Motor neuron (in vitro differentiated cells): ENCODE results near the gene CD55. TPM values are rescaled to one million over a fixed set of nuclear protein-coding genes. Genes with fewer than 3 reads are reported as not detected.
"Not testable (repeated sequence)": the region's sequence is repeated elsewhere in the genome, so short reads cannot be mapped to it uniquely, and the experiment has no call there.

Source experiments
- ATAC-seq, 8 experiments: fragments of 200-7000 bp; cut with Tn5 transposase; replicated peaks in 6 of 8; 2 replicates each; pipeline ENCODE4 v1.8.0; 2021; ENCODE audit warnings: mild to moderate bottlenecking in 8 of 8, moderate library complexity in 8 of 8
- H3K27ac ChIP-seq, 2 donors: fragments of 250-450 bp; sonication (Bioruptor Pico); 2 replicates each; pipeline ENCODE4 v1.9.0; 2021; ENCODE audit warnings: antibody characterized with exemption in 2 of 2, mild to moderate bottlenecking in 2 of 2, moderate library complexity in 1 of 2
- H3K4me1 ChIP-seq, 2 donors: fragments of 250-450 bp; sonication (Bioruptor Pico); replicated peaks in 1 of 2; 2 replicates each; pipeline ENCODE4 v1.6.1; 2021; ENCODE audit warnings: antibody characterized with exemption in 2 of 2, mild to moderate bottlenecking in 2 of 2, moderate library complexity in 1 of 2
- H3K4me3 ChIP-seq, 5 donors: fragments of 250-450 bp; sonication (Bioruptor Pico); 2 replicates each; pipeline ENCODE4 v1.9.0; 2021; ENCODE audit warnings: antibody characterized with exemption in 5 of 5, mild to moderate bottlenecking in 5 of 5, moderate library complexity in 4 of 5
- WGBS, 10 experiments: fragments of 450-650 bp; shearing (Covaris generic); methylation state at CpG; one replicate each; pipeline ENCODE4 v1.0.0; 2022; 5-methylcytosine and 5-hydroxymethylcytosine counted together
- in situ Hi-C, 9 experiments: fragments of 400-800 bp; cut with MboI; loops; one replicate each; pipeline ENCODE4 v1.15.0; 2021; ENCODE audit warnings: low sequenced_read_pairs in 9 of 9, low pct_unique_long_range_greater_than_20kb in 2 of 9; ENCODE audit not compliant: unreplicated experiment in 9 of 9
- total RNA-seq, 8 experiments: library from RNA; unstranded; fragments of 300-600 nt; gene quantifications; 2 replicates each; pipeline versions ENCODE4 v1.2.3 to v1.2.4, GENCODE V29; 2022

Gene CD55
- total RNA-seq, 8 experiments from 2014 or later: 4.6 to 949 (median 9.0) TPM

DNA sequence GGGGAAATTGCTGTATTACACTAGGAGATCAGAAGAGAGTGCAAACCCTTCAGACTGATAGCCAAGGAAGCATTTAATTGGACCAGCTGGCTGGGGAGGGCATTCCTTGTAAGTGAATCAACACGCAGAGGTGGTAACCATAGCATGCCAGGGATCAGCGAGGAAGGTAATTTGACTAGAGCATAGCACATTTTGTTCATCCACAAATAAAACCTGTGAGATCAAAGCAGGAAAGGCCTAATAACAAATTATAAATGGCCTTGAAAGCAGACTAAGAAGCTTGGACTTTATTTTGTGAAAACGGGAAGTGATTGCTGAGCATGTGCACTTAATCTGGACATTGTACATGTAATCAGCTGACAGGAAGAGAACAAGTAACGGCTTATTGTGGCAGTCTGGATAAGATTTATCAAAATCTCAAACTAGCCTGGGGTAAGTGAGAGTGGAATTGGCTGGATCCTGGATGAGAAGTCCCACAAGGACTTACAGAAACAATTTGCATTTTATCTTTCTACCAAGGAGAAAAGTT is 11.7 kb upstream of the CD55 start:
- Histone ChIP-seq H3K4me1 (no peaks in the 10 kb centered on the region), H3K4me3 (no peak overlapping the region), H3K27ac (no peak overlapping the region)
- WGBS, 10 experiments: 2 to 92% (median 63%) methylated on average over 1 to 4 of the region's 4 CpGs
- in situ Hi-C loops: no loop called here
- ATAC-seq: peak in 4 of 8 experiments; percentile 25 to 98 (median 57)

DNA sequence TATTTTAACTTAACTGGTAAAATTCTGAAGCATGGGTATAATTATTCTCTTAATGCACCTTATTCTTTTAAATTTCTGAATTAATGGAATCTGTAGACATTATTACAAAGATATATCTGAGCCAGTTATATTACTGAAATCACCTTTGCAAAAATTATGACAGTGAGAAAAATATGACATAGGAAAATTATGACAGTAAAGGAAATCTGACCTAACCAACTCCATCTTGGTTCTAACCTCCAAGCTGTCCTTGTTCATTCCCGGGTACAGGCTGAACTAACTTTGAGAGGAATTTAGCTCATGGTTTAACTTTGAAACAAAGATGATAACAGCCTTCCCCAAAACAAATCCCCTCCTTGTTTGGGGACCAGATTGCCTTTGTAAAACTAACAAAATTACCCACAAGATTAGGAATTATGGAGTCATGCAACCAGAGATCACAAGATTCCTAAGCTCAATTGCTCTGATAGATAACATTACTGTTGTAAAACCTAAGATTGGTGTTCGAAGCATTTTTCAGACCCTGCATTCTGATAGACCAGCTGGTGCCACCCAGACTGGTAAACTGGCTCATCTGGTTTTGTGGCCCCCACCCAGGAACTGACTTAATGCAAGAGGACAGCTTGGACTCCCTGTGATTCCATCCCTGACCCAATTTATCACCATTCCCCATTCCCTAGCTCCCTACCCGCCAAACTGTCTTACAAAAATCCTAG is 9.4 kb upstream of the CD55 start:
- Histone ChIP-seq H3K4me3 (no peak overlapping the region), H3K4me1 (no peaks in the 10 kb centered on the region), H3K27ac (no peak overlapping the region)
- ATAC-seq: no peak
- in situ Hi-C loops: no loop called here
- 56 to 100% (median 83%) methylated on average over 1 to 3 of the region's 3 CpGs; no CpG with 5 or more reads in 1 of the 10 experiments for WGBS, 10 experiments

DNA sequence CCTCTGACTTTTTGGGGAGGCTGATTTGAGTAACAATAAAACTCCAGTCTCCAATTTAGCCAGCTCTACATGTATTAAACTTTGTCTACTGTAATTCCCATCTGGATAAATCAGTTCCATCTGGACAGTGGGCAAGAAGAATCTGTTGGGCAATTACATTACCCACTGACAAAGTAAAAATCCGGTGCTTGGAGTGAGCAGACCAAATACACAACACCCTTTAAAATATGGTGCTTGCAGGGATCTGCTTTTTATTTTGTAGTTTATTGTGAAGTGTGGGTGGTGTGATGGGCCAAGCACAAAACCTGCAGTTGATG is 8.9 kb upstream of the CD55 start:
- Histone ChIP-seq H3K4me3 (no peak overlapping the region), H3K4me1 (no peaks in the 10 kb centered on the region), H3K27ac (no peak overlapping the region)
- 0 to 100% (median 100%) methylated on average over 1 of the region's 1 CpG; no CpG with 5 or more reads in 5 of the 10 experiments for WGBS, 10 experiments
- in situ Hi-C loops: no loop called here
- ATAC-seq: no peak

DNA sequence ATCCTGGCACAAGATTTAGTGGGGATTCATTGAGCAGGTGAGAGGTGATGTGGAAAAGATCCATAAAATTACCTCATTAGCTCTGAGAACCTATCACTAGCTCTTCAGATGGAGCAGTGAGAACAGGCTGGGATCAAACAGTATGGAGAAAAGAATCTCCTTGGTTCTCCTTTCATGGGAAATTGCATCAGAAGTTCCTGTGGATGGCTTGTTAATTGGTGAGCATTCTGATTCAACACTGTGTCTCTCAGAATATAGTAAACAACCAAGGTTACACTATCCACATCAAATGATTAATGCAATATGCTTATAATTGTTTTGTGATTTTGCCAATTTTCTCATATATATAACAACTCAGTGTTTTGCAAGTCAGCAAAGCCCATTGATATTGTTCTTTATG is 8.3 kb upstream of the CD55 start:
- in situ Hi-C loops: no loop called here
- H3K4me1 ChIP-seq: no peaks in the 10 kb centered on the region
- no peak overlapping the region for H3K27ac ChIP-seq
- ATAC-seq: peak in 1 of 8 experiments; percentile 6
- no peak overlapping the region for H3K4me3 ChIP-seq

DNA sequence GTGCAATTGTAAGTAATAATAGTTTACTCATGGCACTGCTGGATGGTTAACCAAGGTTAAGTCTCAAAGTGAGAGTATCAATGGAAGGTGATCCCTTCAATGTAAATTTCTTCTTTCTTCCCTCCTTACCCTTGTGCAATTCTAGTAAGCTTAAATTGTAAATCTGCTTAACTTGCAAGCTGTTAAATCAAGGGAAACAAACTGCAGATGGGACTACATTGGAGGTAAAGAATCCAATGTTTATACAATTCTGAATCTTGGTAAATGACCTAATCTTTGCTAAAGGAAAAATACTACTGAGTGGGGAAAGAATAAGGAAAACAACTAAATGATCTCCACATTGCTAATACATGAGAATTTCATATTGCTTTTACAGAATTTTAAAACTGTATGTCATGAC is 6.7 kb upstream of the CD55 start:
- H3K4me3 ChIP-seq: no peak overlapping the region
- no peak for ATAC-seq
- no peak overlapping the region for H3K27ac ChIP-seq
- in situ Hi-C loops: no loop called here
- no peaks in the 10 kb centered on the region for H3K4me1 ChIP-seq

DNA sequence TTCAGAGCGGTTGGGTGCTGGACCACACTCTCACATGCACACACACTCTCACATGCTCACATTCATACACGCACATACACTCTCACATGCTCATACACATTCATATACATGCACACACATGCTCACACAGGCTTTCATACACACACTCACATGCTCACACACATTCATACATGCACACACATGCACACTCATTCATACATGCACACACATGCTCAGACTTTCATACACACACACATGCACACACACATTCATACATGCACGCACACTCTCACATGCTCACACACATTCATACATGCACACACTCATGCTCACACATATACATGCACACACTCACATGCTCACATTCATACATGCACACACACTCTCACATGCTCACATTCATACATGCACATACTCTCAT is 6.0 kb upstream of the CD55 start:
- no peaks in the 10 kb centered on the region for H3K4me1 ChIP-seq
- in situ Hi-C loops: no loop called here
- ATAC-seq: no peak
- 75 to 95% (median 88%) methylated on average over 1 to 3 of the region's 3 CpGs for WGBS, 10 experiments
- no peak overlapping the region for H3K4me3 ChIP-seq
- H3K27ac ChIP-seq: no peak overlapping the region

DNA sequence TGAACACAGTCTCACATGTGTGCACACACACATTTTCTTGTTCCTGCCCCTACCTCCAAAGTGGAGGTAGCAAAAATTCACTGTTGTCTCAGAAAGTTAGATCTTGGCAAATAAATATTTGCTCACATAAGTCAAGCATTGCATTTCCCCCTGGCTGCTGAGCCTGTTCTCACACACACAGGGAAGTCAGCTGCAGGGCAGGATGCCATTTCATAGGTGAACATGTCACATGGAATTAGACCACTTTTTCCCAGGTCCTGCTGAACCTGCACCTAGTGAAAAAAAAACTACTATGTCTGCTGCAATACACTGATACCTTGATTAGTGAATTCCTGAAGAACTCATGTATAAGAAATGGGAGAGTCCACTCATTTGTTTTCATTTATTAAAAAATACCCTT is 5.3 kb upstream of the CD55 start:
- in situ Hi-C loops: no loop called here

DNA sequence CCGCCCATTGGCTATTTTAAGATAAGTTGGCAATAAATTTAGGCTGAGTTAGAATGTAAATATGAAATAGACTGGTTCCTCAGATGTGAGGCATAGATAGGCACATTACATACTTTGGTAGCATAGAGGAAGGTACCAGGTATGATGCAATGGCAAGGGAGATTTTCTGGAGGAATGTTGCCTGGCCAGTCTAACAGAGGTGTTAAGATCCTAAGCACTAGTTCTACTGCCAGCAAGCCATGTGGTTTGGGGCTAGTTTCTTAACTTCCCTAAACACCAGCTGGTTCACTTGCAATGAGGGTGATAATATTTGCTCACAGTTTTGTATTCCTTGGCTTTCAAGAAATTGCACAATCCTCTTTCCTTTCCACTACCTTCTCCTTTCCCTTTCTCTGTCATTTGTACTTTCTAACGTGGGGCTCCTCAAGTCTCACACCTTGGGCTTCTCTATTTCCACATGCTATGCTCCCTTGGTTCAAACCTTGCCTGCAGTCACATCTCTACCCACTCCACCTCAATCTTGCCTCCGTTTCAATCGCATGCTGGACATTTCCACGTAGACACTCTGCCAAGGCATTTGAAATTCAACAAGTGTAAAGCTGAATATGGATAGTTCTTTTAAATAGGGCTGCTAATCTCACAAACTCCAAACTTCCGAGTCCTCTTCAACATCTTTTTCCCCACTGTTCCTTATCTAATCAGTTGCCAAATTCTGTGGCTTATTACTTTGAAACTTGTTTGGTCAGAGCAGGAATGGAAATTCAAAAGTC is 4.7 kb upstream of the CD55 start:
- in situ Hi-C loops: no loop called here
- Histone ChIP-seq H3K27ac (no peak overlapping the region), H3K4me3 (no peak overlapping the region), H3K4me1 (no peaks in the 10 kb centered on the region)
- WGBS, 10 experiments: 17 to 83% (median 66%) methylated on average over 2 to 6 of the region's 6 CpGs
- ATAC-seq: no peak

More for the DNA sequence above, 5.3 kb upstream of the CD55 start:
- no peak overlapping the region for H3K27ac ChIP-seq
- ATAC-seq: no peak
- no peaks in the 10 kb centered on the region for H3K4me1 ChIP-seq
- no peak overlapping the region for H3K4me3 ChIP-seq

DNA sequence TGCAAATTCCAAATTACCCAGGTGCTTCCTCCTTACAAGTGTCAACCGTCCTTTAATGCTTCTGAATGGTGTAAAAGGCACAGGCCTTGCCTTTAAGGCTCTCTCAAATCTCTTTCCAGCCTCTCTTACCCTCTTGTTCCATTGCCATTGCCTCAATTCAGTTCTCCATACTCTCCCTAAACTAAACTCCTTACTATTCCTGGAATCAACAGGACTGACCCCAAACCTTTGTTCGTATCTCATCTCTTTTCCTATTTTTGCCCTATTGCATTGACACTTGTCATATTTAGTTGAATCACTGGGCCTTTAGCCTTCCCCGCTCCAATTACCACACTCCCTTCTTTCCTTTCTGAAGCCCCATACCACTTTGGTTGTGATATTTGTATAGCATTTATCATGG is 3.9 kb upstream of the CD55 start:
- in situ Hi-C loops: no loop called here
- WGBS, 10 experiments: 67 to 100% (median 88%) methylated on average over 1 to 3 of the region's 3 CpGs
- Histone ChIP-seq H3K27ac (no peak overlapping the region), H3K4me1 (peaks cover 3 to 5% of the 10 kb centered on the region in 2 donors), H3K4me3 (no peak overlapping the region)
- ATAC-seq: no peak

DNA sequence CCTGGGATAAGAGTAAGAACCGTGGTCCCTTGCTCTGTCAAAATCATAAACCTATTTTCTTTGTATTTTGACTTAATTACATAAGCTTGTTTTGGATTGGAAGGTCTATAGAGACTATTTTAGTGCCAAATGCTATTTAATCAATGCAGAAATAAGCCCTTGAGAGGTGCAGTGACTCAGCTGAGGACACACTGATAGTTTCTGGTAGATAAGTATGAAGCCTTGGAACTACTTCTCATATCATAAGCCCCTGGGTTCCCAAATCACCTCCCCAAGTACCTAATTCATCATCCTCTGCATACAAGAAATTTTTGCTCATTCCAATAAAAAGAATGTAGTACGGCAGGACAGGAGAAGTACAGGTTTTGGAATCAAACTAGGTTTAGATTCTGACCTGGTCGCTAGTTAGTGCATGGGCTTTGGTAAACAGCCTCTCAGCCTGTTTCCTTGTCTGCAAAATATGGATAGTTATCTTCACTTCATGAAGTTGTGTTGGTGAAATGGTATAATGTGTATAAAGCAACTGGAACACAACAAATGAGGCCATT is 3.3 kb upstream of the CD55 start:
- no peak for ATAC-seq
- in situ Hi-C loops: no loop called here
- H3K4me1 ChIP-seq: peaks cover 4 to 6% of the 10 kb centered on the region in 2 donors
- H3K4me3 ChIP-seq: no peak overlapping the region
- no peak overlapping the region for H3K27ac ChIP-seq
- WGBS, 10 experiments: 70 to 100% (median 86%) methylated on average over 1 to 3 of the region's 3 CpGs

DNA sequence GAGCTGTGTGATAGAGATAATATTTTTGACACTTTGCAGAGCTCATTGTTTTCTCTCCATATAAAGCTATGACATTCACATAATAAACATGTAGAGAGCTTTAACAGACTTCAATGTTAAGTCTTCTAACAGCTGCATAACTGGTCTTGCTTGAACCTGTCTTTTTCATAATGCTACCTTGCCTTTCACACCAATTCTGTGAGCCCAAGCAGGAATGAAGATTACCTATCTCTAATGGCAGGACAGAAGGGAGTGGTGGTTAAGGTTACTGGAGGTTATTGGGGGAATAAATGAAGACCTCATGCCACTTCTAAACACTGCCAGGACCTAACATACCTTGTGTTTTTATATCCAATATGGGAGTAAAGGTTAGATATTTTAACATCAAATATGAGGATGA is 2.3 kb upstream of the CD55 start:
- Histone ChIP-seq H3K4me1 (peaks cover 4 to 6% of the 10 kb centered on the region in 2 donors), H3K4me3 (no peak overlapping the region), H3K27ac (no peak overlapping the region)
- in situ Hi-C loops: no loop called here
- ATAC-seq: no peak

DNA sequence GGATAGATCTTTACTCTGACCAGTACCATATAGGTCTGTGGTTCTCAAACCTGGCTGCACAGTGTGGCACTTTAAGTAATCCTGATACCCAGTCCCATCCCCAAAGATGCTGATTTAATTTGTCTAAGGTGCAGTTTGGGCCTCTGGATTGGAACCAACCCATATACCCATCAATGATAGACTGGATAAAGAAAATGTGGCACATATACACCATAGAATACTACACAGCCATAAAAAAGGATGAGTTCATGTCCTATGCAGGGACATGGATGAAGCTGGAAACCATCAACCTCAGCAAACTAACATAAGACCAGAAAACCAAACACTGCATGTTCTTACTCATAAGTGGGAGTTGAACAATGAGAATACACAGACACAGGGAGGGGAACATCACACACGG is 1.4 kb upstream of the CD55 start:
- H3K4me3 ChIP-seq, in situ Hi-C loops, H3K27ac ChIP-seq, H3K4me1 ChIP-seq, ATAC-seq: not testable (repeated sequence)
- WGBS, 10 experiments: no CpG with 5 or more reads among the region's 1 CpG

DNA sequence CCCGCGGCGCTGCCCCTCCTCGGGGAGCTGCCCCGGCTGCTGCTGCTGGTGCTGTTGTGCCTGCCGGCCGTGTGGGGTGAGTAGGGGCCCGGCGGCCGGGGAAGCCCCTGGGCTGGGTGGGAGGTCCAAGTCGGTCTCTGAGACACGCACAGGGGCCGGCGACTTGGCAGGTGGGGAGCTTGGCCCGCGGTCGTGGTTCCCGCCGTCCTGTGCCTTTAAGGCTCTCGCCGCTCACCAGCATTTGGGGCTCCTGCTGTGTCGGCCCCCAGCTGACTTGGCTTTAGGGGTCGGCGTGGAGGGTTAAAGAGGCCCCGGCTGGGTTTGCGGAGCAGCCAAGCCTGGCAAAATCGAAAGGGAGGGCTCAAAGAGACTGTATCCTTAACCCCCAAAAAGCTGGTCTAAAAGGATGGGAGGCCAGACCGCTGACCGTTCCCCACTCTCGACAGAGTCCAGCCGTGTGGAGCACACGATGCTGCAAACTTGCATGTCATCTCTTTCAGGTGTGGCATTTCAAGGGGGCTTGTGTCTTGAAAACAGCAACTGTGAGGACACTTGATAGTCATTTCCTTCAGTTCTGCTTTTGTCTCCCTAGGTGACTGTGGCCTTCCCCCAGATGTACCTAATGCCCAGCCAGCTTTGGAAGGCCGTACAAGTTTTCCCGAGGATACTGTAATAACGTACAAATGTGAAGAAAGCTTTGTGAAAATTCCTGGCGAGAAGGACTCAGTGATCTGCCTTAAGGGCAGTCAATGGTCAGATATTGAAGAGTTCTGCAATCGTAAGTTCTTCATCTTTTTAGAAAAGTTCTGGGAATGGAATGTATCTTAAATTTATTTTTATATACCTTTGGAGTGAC is 540 bp downstream of the CD55 start:
- ATAC-seq: no peak
- in situ Hi-C loops: no loop called here
- WGBS, 10 experiments: 0 to 100% (median 14%) methylated on average over 1 to 20 of the region's 37 CpGs
- Histone ChIP-seq H3K4me3 (peak overlapping the region; percentile 59 to 79 (median 64)), H3K4me1 (peaks cover 4 to 6% of the 10 kb centered on the region in 2 donors), H3K27ac (peak overlapping the region in 1 of 2 donors; percentile 11)
